HG03378 (cell line): ENCODE data around the gene KIT.

Experiments
- ATAC-seq: cut with Tn5 transposase; IDR thresholded peaks from one replicate; pipeline ENCODE4 v1.9.1; 2021; ENCODE audit warnings: mild to moderate bottlenecking, moderate library complexity; ENCODE audit not compliant: unreplicated experiment

KIT gene

GRCh38 chr4:54695788-54696187 lies 38.0 kb downstream of the KIT start:
- no peak for ATAC-seq

GRCh38 chr4:54696649-54697048 lies 38.9 kb downstream of the KIT start:
- no peak for ATAC-seq

GRCh38 chr4:54700986-54701385 lies 43.2 kb downstream of the KIT start:
- no peak for ATAC-seq

GRCh38 chr4:54703182-54703581 lies 45.4 kb downstream of the KIT start:
- no peak for ATAC-seq

- no peak for ATAC-seq
Observed at GRCh38 chr4:54707406-54707805, 49.6 kb downstream of the KIT start.

- no peak for ATAC-seq
Observed at GRCh38 chr4:54708339-54709279, 50.9 kb downstream of the KIT start.

- ATAC-seq: no peak
Observed at GRCh38 chr4:54709400-54709799, 51.6 kb downstream of the KIT start.

GRCh38 chr4:54712206-54712605 lies 54.4 kb downstream of the KIT start:
- ATAC-seq: no peak

- ATAC-seq: no peak
Observed at GRCh38 chr4:54714631-54715030, 56.9 kb downstream of the KIT start.

- ATAC-seq: no peak
Observed at GRCh38 chr4:54716478-54717065, 58.8 kb downstream of the KIT start.

- no peak for ATAC-seq
Observed at GRCh38 chr4:54717694-54718093, 59.9 kb downstream of the KIT start.

- ATAC-seq: no peak
Observed at GRCh38 chr4:54719378-54719777, 61.6 kb downstream of the KIT start.

- ATAC-seq: no peak
Observed at GRCh38 chr4:54723220-54723619, 65.5 kb downstream of the KIT start.

- ATAC-seq: no peak
Observed at GRCh38 chr4:54723820-54724219, 66.1 kb downstream of the KIT start.

GRCh38 chr4:54726907-54727306 lies 69.2 kb downstream of the KIT start:
- peak; percentile 21 for ATAC-seq

- ATAC-seq: peak; percentile 71
Observed at GRCh38 chr4:54727346-54727745, 69.6 kb downstream of the KIT start.

GRCh38 chr4:54728368-54728767 lies 70.6 kb downstream of the KIT start:
- no peak for ATAC-seq

GRCh38 chr4:54729256-54729655 lies 71.5 kb downstream of the KIT start:
- no peak for ATAC-seq

- no peak for ATAC-seq
Observed at GRCh38 chr4:54730581-54730980, 72.8 kb downstream of the KIT start.

GRCh38 chr4:54731552-54731951 lies 73.8 kb downstream of the KIT start:
- no peak for ATAC-seq

- no peak for ATAC-seq
Observed at GRCh38 chr4:54731976-54732375, 74.2 kb downstream of the KIT start.

- ATAC-seq: no peak
Observed at GRCh38 chr4:54737421-54737820, 79.7 kb downstream of the KIT start.
